Measurements from ENCODE around the gene TEX10. TPM values are rescaled to one million over a fixed set of nuclear protein-coding genes. Genes with fewer than 3 reads are reported as not detected.

The TEX10 gene
- total and polyA plus RNA-seq, 9 of the 15 experiments (the other 6 are each of a cell fraction or from before 2014, with no cell fraction given): 27.8 to 60.0 (median 47.9) TPM

- no peak overlapping the region for H3K4me3 ChIP-seq
- intact Hi-C loops (cut with micrococcal nuclease): no loop called here
- no TSS peak for BruUV-seq (replicated peaks)
- ChIA-PET POLR2A (no interaction called here), CTCF (ENCODE audit: low intra/inter-chr PET ratio) (no interaction called here)
- whole genome bisulfite sequencing (ENCODE audit: insufficient coverage, low coverage, missing lambda C conversion rate): 82% methylated on average over 1 of the region's 1 CpG
- no peaks in the 10 kb centered on the region for H3K9me3 ChIP-seq (replicated peaks; ENCODE audit: control insufficient read depth, insufficient read depth, low read depth, low read length)
- ATAC-seq (no peak), DNase-seq (ENCODE audit: extremely low read depth in 1 of 4, low spot score in 3 of 4) (no peak), FAIRE-seq (no peak)
- no peak overlapping the region for H3K4me2 ChIP-seq (ENCODE audit: insufficient read depth, low read length)
- no peak overlapping the region for H3K27ac ChIP-seq (ENCODE audit: extremely low read depth, low read depth, low read length)
- no peaks in the 10 kb centered on the region for H4K20me1 ChIP-seq (replicated peaks; ENCODE audit: control insufficient read depth, insufficient read depth, low read length)
- H3K36me3 ChIP-seq (ENCODE audit: control insufficient read depth, insufficient read depth, low read length): peaks cover 85% of the 10 kb centered on the region
- H3K9me1 ChIP-seq (ENCODE audit: control insufficient read depth, insufficient read depth, low read length): no peaks in the 10 kb centered on the region
- TF ChIP-seq THRAP3 (IDR thresholded peaks at IDR 0.05; ENCODE audit: borderline replicate concordance) (no peak), SNRNP70 (optimal IDR thresholded peaks at IDR 0.05; ENCODE audit: low read depth, low read length) (no peak), GTF2B (IDR thresholded peaks at IDR 0.05; ENCODE audit: extremely low read depth, insufficient read length) (no peak), ETV1 (tag; conservative IDR thresholded peaks at IDR 0.05; ENCODE audit: low read depth) (no peak), ARID4B (CRISPR knock-in tag; IDR thresholded peaks at IDR 0.05) (no peak), ZNF77 (CRISPR knock-in tag; IDR thresholded peaks at IDR 0.05) (no peak), ZNF507 (tag; conservative IDR thresholded peaks at IDR 0.05) (no peak), ZNF644 (tag; IDR thresholded peaks at IDR 0.05; ENCODE audit: low read depth) (no peak)
- TF ChIP-seq, protein P1, sequence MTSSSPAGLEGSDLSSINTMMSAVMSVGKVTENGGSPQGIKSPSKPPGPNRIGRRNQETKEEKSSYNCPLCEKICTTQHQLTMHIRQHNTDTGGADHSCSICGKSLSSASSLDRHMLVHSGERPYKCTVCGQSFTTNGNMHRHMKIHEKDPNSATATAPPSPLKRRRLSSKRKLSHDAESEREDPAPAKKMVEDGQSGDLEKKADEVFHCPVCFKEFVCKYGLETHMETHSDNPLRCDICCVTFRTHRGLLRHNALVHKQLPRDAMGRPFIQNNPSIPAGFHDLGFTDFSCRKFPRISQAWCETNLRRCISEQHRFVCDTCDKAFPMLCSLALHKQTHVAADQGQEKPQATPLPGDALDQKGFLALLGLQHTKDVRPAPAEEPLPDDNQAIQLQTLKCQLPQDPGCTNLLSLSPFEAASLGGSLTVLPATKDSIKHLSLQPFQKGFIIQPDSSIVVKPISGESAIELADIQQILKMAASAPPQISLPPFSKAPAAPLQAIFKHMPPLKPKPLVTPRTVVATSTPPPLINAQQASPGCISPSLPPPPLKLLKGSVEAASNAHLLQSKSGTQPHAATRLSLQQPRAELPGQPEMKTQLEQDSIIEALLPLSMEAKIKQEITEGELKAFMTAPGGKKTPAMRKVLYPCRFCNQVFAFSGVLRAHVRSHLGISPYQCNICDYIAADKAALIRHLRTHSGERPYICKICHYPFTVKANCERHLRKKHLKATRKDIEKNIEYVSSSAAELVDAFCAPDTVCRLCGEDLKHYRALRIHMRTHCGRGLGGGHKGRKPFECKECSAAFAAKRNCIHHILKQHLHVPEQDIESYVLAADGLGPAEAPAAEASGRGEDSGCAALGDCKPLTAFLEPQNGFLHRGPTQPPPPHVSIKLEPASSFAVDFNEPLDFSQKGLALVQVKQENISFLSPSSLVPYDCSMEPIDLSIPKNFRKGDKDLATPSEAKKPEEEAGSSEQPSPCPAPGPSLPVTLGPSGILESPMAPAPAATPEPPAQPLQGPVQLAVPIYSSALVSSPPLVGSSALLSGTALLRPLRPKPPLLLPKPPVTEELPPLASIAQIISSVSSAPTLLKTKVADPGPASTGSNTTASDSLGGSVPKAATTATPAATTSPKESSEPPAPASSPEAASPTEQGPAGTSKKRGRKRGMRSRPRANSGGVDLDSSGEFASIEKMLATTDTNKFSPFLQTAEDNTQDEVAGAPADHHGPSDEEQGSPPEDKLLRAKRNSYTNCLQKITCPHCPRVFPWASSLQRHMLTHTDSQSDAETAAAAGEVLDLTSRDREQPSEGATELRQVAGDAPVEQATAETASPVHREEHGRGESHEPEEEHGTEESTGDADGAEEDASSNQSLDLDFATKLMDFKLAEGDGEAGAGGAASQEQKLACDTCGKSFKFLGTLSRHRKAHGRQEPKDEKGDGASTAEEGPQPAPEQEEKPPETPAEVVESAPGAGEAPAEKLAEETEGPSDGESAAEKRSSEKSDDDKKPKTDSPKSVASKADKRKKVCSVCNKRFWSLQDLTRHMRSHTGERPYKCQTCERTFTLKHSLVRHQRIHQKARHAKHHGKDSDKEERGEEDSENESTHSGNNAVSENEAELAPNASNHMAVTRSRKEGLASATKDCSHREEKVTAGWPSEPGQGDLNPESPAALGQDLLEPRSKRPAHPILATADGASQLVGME (CRISPR knock-in tag; IDR thresholded peaks at IDR 0.05): no peak
- H2AFZ ChIP-seq (ENCODE audit: low read depth, low read length): no peak overlapping the region
- H3K4me1 ChIP-seq (replicated peaks in 1 of 2; ENCODE audit: control insufficient read depth in 2 of 2, insufficient read depth in 2 of 2, low read length in 2 of 2): no peaks in the 10 kb centered on the region
- H3K27me3 ChIP-seq (ENCODE audit: control insufficient read depth in 2 of 2, insufficient read depth in 2 of 2, low read length in 2 of 2): no peaks in the 10 kb centered on the region
- in situ Hi-C loops (cut with MboI): no loop called here
- H3K9ac ChIP-seq (ENCODE audit: insufficient read depth in 1 of 2, low read depth in 2 of 2, low read length in 2 of 2): no peak overlapping the region
- peaks cover 40% of the 10 kb centered on the region; the same call in 2 of the 3 replicates for H3K79me2 ChIP-seq (ENCODE audit: control insufficient read depth, insufficient read depth, low read length)
Observed at GRCh38 chr9:100308965-100309564, 43.7 kb downstream of the TEX10 start.
